COLO668 (cell line): ENCODE measurements around the gene VPS4A.
"Not testable (repeated sequence)": the region's sequence is repeated elsewhere in the genome, so short reads cannot be mapped to it uniquely, and the experiment has no call there.

ENCODE experiments used
- DNase-seq: peaks from one replicate; lab custom pipeline; 2025; ENCODE audit not compliant: unreplicated experiment; lab: John Stamatoyannopoulos, UW

The VPS4A gene

DNA sequence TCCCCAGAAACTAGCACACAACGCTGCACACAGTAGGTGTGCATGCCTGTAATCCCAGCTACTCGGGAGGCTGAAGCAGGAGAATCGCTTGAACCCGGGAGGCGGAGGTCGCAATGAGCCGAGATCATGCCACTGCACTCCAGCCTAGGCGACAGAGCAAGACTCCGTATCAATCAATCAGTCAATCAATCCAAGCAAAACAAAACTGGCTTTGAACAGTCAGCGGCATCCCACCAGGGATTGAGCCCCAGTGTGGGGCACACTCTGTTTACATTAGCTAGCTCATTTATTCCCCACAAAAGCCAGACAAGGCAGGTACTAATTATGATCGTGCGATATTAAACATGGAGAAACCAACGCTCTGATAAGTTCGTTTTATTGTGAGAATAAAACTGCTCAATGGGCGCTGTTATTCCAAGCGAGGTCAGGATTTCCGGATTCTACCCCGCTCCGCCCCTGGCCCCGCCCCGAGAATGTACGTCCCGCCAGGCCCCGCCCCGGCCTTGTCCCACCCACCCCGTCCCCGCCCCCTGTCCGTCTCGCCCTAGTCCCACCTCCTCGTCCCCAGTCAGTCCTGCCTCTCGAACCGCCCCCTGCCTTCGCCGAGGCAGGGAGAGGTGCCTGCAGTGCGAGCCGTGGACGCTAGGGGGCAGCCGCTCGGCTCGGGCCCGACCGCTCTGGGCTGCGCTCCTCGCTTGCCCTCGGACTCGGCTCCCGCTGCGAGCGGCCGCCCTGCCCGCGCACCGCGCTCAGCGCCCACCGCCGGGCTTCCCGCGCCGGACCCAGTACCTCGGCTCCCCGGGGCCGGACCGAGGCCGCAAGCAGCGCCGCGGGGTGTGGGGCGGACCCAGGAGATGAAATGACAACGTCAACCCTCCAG, at the start of gene VPS4A:
Gene VPS4A (plus strand): TSS at position 698 of the 880 bp plus-strand sequence. CDS start 162 bp downstream, at position 860.
- DNase-seq: peak; percentile 97

GRCh38 chr16:69266334-69267063, 44.7 kb upstream of the VPS4A start:
- no peak for DNase-seq

DNA sequence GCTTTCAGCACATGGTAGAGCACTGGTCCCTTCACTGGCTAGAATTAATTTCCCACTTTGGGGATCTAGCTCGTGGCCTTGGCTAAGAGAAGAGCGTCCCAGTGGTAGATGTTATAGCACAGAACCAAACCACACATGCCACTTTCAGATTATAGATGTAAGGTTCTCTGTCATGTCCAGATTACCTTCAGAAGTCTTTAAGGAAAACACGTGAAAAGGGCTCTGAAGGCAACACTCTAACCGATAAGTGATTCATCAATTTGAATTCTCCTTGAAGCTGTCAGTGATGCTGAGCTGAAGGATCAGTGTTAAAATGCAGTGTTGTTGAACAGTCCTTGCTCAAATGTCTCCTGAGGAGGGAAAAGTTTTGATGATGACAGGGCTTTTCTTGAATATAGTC, 43.5 kb upstream of the VPS4A start:
- no peak for DNase-seq

- DNase-seq: no peak
Measured at GRCh38 chr16:69270395-69270794, 40.8 kb upstream of the VPS4A start.

- no peak for DNase-seq
Measured at GRCh38 chr16:69270831-69271230, 40.3 kb upstream of the VPS4A start.

GRCh38 chr16:69273009-69273408, 38.1 kb upstream of the VPS4A start:
- DNase-seq: no peak

- no peak for DNase-seq
Measured at GRCh38 chr16:69274699-69275235, 36.4 kb upstream of the VPS4A start.

GRCh38 chr16:69276148-69277115, 34.7 kb upstream of the VPS4A start:
- no peak for DNase-seq

DNA sequence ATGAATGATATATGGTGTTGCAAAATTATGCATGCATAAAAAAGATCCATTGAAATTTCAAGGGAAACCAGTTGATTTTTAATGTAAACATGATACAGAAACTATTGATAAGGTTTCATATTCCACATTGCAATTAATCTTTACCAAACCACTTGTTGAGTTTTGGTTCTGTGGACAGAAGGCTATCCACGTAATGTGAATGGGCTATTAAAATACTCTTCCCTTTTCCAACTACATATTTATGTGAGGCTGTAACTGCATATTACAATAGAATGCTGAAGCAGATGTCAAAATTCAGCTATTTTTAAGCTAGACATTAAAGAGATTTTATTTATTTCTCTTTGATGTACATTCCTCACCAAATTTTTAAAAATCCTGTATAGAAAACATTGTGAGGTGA, 33.7 kb upstream of the VPS4A start:
- no peak for DNase-seq

DNA sequence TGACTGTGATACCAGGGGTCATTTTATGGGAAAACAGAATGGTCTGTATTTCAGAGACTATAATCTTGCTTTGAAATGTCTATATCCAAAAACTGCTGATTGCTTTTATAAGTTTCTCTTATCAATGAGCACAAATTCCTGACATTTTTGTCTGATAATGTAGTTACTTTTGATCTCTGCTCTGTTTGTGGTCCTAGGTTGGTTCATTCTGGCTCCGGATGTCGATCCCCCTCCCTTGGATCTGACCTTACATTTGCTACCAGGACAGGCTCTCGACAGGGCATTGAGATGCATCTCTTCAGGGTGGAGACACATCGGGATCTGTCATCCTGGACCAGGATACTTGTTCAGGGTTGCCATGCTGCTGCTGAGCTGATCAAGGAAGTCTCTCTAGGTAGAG, 27.3 kb upstream of the VPS4A start:
- no peak for DNase-seq

GRCh38 chr16:69285240-69285639, 25.9 kb upstream of the VPS4A start:
- DNase-seq: no peak

DNA sequence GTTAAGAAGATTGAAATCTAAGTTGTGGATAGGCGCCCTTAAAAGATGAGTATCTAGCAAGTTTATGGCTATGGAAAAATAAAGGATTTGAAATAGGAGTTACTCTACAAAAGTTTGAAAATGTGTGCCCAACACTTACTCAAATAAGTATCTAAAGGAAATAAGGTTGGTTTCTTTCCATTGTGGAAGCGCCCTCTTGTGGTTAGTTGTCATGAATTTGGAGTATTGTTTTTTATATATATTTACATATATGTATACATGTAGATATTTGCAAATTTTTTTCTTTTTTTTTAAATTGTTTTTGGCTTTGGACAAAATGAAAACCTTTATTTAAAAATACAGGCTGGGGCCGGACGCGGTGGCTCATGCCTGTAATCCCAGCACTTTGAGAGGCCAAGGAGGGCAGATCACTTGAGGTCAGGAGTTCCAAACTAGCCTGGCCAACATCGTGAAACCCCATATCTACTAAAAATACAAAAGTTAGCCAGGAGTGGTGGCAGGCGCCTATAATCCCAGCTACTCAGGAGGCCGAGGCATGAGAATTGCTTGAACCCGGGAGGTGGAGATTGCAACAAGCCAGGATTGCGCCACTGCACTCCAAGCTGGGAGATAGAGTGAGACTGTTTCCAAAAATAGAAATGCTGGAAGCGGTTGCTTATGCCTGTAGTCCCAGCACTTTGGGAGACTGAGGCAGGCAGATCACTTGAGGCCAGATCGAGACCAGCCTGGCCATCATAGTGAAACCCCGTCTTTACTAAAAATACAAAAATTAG, 24.0 kb upstream of the VPS4A start:
- DNase-seq: peak; percentile 17

- DNase-seq: not testable (repeated sequence)
Measured at GRCh38 chr16:69291657-69292056, 19.5 kb upstream of the VPS4A start.

DNA sequence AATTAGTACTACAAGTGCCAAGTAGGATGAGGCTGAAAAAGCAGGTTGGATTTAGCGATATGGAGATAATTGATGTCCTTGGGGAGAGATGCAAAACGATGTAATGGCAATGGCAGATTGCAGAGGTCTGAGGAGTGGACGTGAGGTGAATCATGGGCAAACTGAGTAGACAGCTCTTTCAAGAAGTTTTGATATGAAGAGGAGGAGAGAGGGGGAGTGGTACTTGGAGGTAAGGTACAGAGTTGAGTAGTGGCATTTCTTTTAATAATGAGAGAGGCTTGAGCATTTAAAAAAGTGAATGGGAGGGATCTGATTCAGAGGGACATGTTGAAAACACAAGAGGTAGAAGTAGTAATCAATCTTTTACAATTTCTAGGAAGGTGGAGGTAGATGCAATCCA, 17.7 kb upstream of the VPS4A start:
- no peak for DNase-seq

DNA sequence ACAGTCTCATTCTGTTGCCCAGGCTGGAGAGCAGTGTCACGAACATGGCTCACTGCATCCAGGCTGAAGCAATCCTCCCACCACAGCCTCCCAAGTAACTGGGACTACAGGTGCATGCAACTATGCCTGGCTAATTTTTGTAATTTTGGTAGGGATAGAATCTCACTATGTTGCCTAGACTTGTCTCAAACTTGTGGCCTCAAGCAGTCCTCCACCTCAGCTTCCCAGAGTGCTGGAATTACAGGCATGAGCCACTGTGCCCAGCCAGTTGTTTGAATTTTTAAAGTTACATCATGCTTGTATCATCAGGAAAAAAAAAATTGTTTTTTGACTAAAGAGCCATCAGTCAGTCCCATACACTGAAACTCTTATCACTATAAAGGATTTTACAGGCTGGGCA, 17.1 kb upstream of the VPS4A start:
- DNase-seq: no peak

DNA sequence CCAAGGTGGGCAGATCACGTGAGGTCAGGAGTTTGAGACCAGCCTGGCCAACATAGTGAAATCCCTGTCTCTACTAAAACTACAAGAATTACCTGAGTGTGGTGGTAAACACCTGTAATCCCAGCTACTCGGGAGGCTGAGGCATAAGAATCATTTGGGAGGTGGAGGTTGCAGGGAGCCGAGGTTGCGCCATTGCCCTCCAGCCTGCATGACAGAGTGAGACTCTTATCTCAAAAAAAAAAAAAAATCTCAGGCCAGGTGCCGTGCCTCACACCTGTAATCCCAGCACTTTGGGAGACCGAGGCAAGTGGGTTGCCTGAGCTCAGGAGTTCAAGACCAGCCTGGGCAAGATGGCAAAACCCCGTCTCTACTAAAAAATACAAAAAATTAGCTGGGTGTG, 14.4 kb upstream of the VPS4A start:
- not testable (repeated sequence) for DNase-seq

DNA sequence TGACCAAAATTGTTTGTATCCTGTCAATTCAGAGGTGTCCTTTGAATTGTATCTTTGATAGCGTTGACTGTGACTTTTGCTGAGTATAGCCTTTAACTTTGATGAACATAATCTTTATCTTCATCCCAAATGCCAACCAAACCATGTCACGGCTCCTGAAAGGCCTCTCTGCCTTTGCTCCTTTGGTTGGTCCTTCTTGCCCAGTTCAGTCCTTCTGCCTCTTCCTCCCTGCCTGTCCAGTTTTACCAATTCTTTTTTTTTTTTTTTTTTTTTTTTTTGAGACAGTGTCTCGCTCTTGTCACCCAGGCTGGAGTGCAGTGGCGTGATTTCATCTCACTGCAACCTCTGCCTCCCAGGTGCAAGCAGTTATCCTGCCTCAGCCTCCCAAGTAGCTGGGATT, 12.9 kb upstream of the VPS4A start:
- no peak for DNase-seq

DNA sequence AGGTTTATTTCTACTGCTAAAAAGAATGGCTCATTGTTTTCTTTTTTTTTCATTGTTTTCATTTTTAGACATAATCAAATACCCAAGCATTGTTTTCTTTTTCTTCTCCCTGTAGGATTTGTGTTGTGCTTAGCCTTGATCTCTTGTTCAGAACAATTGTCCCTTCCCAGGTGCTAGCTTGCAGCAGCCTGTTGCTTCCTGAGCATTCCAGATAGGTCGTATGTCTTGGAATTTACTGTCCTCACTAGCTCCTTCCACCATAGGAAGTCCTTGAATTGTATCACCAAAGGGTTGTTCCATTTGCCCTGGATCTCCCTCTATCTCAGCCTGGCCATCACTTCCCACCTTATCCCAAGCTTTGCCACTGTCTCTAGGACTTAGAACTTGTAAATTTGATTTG, 10.0 kb upstream of the VPS4A start:
- DNase-seq: no peak

- DNase-seq: no peak
Measured at GRCh38 chr16:69301861-69302260, 9.3 kb upstream of the VPS4A start.

- no peak for DNase-seq
Measured at GRCh38 chr16:69302301-69302700, 8.8 kb upstream of the VPS4A start.
